Muscle of back (tissue), 13 donors: ENCODE results near the gene TPSD1. TPM values are rescaled to one million over a fixed set of nuclear protein-coding genes. Genes with fewer than 3 reads are reported as not detected.
"Not testable (repeated sequence)": the region's sequence is repeated elsewhere in the genome, so short reads cannot be mapped to it uniquely, and the experiment has no call there.

Source experiments
- DNase-seq, 3 donors: peaks; one replicate each; pipeline versions ENCODE4 v3.0.0 to v3.0.0-alpha.2; 2013
- long read RNA-seq, 9 donors: transcript quantifications; one replicate each; lab custom pipeline, GENCODE V29; 2026
- polyA plus RNA-seq, 10 donors: library from polyadenylated mRNA; unstranded; fragments of 120-200 nt; gene quantifications; one replicate each; pipeline ENCODE4 v1.2.1, GENCODE V29; 2013; ENCODE audit not compliant: insufficient read length in 10 of 10

The TPSD1 gene
- 1 to 10 TPM in 2 of 10 donors, under 1 TPM in 3, not detected in 5; 0.33 to 1.2 (median 0.91) TPM for polyA plus RNA-seq
- long read RNA-seq, donor 1: 0 reads
- long read RNA-seq, donor 2: 0 reads
- long read RNA-seq, donor 3: 0 reads
- long read RNA-seq, donor 4: 0 reads
- long read RNA-seq, donor 5: 0 reads
- long read RNA-seq, donor 6: 0 reads
- long read RNA-seq, donor 7: 0 reads
- long read RNA-seq, donor 8: 0 reads
- long read RNA-seq, donor 9: 0 reads

- not testable (repeated sequence) for DNase-seq
Observed at GRCh38 chr16:1255276-1256122, at the start of gene TPSD1. TPSD1 (plus strand) TSS chr16:1256069; CDS start chr16:1256281, 212 bp downstream.

DNA sequence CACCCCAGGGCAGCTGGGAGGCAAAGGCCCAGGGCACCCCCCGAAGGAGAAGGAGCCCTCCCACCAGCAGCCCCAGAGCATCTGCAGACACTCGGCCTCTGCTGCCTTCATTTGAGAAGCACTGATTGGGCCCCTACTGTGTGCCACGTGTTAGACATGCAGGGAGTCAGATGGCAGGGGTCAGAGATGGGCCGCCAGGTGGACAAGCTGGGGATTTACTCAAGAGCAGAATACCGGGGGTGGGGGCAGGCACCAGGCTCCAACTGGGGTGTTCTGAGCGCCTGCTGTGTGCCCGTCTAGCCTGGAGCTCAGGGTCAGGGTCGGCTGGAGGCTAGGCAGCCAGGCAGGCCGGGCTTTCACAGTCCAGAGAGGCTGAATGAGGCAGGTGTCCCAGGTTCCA lies 49.5 kb upstream of the TPSD1 start:
- DNase-seq: no peak

DNA sequence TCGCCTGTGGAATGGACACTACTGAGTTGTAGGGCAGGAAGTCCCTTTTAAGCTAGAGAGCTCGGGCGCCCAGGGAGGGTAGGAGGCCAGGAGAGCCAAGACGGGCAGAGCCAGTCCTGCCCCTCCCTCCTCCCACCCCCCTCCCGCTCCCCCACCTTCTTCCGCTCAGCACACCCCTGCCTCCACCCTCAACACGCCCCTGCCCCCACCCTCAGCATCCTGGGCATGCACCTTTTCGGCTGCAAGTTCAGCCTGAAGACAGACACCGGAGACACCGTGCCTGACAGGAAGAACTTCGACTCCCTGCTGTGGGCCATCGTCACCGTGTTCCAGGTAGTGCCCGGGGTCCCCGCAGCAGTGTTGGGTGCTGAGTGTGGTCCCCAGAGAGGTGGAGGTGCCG lies 49.1 kb upstream of the TPSD1 start:
- DNase-seq: no peak

DNA sequence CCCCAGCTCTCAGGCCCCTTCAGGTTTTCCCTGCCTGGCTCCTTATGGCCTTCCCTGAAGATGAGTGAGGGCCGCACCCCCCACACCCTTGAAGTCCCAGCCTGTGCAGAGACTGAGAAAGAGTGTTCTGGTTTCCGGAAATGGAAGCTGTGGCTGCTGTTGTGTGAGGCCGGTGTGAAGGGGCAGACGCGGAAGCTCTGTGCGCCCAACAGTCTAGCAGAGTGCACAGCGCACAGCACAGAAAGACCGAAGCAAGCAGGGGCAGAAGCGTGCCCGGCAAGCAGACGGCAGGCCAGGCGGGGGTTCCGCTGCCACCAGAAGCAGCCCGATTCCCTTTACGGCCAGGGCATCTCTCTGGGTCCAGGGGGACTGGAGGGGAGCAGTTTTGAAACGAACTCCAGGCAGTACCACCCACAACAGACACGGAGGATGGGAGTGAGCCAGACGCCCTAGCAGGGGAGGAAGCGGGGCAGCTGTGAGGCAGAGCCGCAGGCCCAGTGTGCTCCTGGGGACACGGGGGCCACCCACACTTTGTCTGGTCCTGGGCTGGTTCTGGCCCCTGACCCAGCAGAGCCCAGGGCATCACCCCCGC lies 47.5 kb upstream of the TPSD1 start:
- no peak for DNase-seq

GRCh38 chr16:1209081-1209480 lies 46.8 kb upstream of the TPSD1 start:
- no peak for DNase-seq

GRCh38 chr16:1210461-1210860 lies 45.4 kb upstream of the TPSD1 start:
- DNase-seq: no peak

GRCh38 chr16:1211451-1212268 lies 44.2 kb upstream of the TPSD1 start:
- no peak for DNase-seq

GRCh38 chr16:1212616-1213194 lies 43.2 kb upstream of the TPSD1 start:
- no peak for DNase-seq

DNA sequence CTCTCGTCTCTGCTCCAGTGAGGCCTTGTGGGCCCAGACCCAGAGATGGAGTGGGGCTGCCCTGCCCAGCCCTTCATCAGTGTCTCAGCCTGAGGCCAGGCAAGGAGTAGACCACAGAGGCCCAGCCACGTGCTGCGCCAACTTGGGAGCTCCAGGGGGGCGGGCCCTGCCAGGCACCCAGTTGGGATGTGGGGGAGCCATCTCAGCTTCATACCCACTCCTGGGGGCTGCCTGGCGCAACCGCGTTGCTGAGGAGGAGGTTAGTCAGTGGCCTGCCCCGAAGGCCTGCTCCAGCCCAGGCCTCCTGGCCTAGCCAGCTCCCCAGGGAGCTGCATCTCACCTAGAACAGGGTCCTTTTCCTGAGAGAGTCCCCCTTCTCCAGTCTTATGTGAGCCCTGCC lies 42.6 kb upstream of the TPSD1 start:
- no peak for DNase-seq

DNA sequence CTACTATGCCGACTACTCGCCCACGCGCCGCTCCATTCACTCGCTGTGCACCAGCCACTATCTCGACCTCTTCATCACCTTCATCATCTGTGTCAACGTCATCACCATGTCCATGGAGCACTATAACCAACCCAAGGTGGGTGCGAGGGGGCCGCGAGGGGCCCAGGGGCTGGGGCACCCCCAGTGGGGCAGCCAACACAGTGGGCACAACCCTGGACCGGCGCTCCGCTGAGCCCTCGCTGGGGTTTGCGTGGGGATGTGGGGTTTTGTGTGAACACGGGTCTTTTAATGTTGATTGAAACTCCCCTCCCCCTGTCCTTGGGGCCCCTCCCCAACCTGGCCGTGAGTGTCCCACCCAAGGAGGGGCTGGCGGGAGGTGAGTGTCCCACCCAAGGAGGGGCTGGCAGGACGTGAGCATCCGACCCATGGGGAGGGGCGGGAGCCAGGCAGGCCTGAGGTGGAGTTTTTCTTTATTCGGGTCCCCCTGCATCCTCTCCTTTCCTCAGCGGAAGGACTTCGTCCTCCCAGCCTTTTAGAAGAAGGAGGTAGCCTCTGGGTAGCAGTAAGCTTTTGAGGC lies 42.0 kb upstream of the TPSD1 start:
- DNase-seq: no peak

DNA sequence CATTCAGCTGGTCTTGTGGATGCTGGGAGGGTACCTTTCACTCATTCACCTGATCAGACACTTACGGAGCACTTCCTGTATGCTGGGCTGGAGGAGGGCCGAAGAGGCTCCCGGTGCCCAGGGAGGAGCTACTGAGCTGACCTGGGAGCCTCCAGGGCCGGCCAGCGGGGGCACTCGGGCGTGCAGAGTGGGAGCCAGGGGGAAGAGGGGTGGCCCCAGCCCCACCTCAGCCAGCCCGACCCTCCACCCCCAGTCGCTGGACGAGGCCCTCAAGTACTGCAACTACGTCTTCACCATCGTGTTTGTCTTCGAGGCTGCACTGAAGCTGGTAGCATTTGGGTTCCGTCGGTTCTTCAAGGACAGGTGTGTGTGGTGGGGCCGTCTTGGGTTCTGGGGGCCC lies 41.1 kb upstream of the TPSD1 start:
- no peak for DNase-seq

GRCh38 chr16:1215574-1216295 lies 40.1 kb upstream of the TPSD1 start:
- no peak for DNase-seq

- no peak for DNase-seq
Observed at GRCh38 chr16:1216296-1216619, 39.6 kb upstream of the TPSD1 start.

- DNase-seq: no peak
Observed at GRCh38 chr16:1216681-1217400, 39.0 kb upstream of the TPSD1 start.

- DNase-seq: no peak
Observed at GRCh38 chr16:1217526-1217925, 38.3 kb upstream of the TPSD1 start.

GRCh38 chr16:1218061-1218929 lies 37.6 kb upstream of the TPSD1 start:
- DNase-seq: no peak

GRCh38 chr16:1218930-1219611 lies 36.8 kb upstream of the TPSD1 start:
- no peak for DNase-seq

- no peak for DNase-seq
Observed at GRCh38 chr16:1220098-1220728, 35.7 kb upstream of the TPSD1 start.
